Subcutaneous adipose tissue (tissue), 4 donors: ENCODE results near the gene TXN2. TPM values are rescaled to one million over a fixed set of nuclear protein-coding genes. Genes with fewer than 3 reads are reported as not detected.

Source experiments
- CTCF ChIP-seq: fragments of 450-650 bp; IDR thresholded peaks from one replicate; pipeline ENCODE4 v1.5.1; 2016; ENCODE audit warnings: low read depth, mild to moderate bottlenecking, control low read depth, antibody characterized with exemption, moderate library complexity
- total RNA-seq, 4 donors: library from RNA; depleted of rRNA; stranded (reverse); fragments of >200 nt; gene quantifications; one replicate each; pipeline ENCODE4 v1.1.0, GENCODE V29; 2016

Gene TXN2
- total RNA-seq, 4 donors from 2014 or later = 26.9 to 84.6 (median 65.3) TPM

DNA sequence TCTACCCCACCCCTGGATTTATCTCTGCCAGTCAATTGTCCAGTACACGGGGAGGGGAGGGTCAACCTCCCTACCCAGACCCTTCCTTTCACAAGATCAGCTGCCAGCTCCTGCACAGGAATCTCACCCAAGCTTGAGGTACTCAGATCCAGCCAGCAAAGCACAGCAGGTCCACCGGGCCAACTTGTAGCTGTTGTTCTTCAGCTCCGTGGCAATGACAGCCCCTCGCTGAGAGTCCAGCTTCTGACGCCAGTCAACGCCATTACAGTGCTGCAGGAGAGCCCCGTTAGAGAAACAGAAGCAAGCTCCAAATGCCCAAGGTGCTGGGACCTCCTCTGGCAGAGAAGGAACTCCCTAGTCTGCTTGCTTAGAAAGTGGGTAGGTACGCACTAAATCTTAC, 30.9 kb upstream of the TXN2 start:
- TF ChIP-seq CTCF = no peak

- no peak for TF ChIP-seq CTCF
Measured at GRCh38 chr22:36510966-36511881, 29.8 kb upstream of the TXN2 start.

GRCh38 chr22:36510384-36510783, 28.9 kb upstream of the TXN2 start:
- TF ChIP-seq CTCF = no peak

- no peak for TF ChIP-seq CTCF
Measured at GRCh38 chr22:36507518-36508010, 26.1 kb upstream of the TXN2 start.

GRCh38 chr22:36506637-36507517, 25.4 kb upstream of the TXN2 start, which contains the start of gene FOXRED2:
TSS of gene FOXRED2 (minus strand) at chr22:36507040. CDS start at chr22:36506422, 618 bp downstream.
- TF ChIP-seq CTCF = no peak

DNA sequence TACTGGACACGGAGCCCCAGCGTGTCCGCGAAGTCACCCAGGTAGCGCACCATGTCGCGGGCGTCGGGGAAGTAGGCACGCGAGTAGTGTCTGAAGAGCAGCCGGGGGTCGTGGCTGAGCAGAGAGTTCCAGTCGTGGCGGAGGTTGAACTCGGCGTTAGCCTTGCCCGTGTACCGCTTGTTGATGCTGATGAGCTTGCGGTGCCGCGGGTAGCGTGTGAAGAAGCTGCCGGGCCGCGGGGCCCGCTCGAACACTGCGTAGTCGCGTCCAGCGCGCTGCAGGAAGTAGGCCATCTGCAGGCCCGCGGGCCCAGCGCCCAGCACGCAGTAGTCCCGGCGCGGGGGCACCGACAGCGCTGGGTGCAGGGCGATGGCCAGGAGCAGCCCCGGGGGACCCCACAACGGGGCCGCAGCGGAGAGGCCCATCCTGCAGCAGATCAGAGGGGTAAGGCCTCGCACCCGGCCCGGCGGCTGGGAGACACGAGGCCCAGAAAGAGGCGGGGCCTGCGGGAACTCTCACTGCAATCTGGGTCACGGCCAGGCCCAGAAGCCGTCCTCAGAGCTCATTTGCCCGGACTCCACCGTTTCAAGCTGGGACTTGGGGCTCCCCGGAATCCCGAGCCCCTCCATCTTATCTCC, 24.7 kb upstream of the TXN2 start:
- no peak for TF ChIP-seq CTCF
